ENCODE results near the gene ZNF710.

GRCh38 chr15:90018216-90018831, 17.2 kb downstream of the ZNF710 start:
- no peak for TF ChIP-seq CTCF (IDR thresholded peaks at IDR 0.05; ENCODE audit: low read depth, low read length, poor library complexity, severe bottlenecking)
- no peak for TF ChIP-seq EZH2phosphoT487 (IDR thresholded peaks at IDR 0.05; ENCODE audit: borderline replicate concordance, low read length)
